Measurements from ENCODE around the gene ATXN7L3. TPM values are rescaled to one million over a fixed set of nuclear protein-coding genes. Genes with fewer than 3 reads are reported as not detected.

Gene ATXN7L3
- total RNA-seq (2013): 50.0 TPM
- polyA plus RNA-seq: 10 to 100 TPM in 1 of 3 donors, 1 to 10 TPM in 2; 8.5 to 60.9 (median 9.9) TPM
- 25.2 and 30.7 TPM in 2 replicates for polyA minus RNA-seq
- total RNA-seq: 38.0 to 115 (median 70.9) reads per million in 11 experiments

DNA sequence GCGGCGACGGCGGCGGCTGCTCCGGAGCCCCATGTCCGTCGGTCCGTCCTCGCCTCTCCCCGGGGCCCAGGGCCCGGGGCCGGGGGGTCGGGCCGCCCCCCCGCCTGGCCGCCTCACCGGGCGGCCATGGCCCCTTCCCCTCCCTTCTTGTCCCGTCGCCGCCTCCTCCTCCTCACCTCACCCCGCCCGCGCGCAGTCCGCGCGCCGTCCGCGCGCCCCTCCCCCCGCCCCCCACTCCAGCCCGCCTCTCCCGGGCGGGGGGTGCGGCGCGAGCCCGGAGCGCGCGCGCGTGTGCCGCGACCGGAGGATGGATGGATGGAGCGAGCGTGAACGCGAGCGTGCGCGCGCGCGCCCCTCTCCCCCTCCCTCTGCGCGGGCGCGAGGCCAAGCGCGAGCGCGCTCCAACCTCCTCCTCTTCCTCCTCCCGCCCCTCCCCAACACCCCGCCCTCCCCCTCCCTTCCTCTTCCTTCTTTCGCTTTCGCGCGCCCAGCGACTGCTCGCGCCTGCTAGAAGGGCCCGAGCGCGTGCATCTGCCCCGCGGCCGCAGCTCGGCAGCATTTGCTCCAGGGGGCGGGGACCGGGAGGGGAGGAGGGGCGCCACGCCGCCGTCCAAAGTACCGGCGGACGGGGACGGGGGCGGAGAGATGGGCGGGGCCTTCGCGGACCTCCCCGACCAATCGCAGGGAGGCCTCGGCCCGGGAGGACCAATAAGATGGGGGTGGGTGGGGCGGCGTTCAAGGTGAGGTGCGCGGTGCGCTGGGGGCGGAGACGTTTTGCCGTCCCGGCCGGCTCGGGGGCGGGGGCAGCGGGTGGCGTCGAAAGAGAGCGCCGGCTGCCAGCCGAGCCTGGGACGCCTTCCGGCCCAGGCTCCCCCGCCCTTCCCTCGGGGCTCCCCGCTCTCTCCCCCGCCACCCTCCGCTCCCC lies at the start of gene ATXN7L3:
ATXN7L3 (minus strand) TSS at position 332 of the 925 bp plus-strand sequence. CDS start 1,814 bp downstream, outside the sequence.
- H3K9ac ChIP-seq (ENCODE audit: insufficient read depth, low read length, poor library complexity, severe bottlenecking): peak within 1 kb of the TSS; percentile 85
- intact Hi-C loops (cut with micrococcal nuclease): loop anchor here in 1 of 2 donors (1.0 to 5.0 kb wide), 3 partner anchors 13 to 302 kb away; partner anchors contain the start of genes GPATCH8 and GRN
- Mint-ChIP-seq H3K4me3 (peak within 1 kb of the TSS; percentile 91 to 92), H3K27ac (peak within 1 kb of the TSS; percentile 92 to 98 (median 95)), H3K9me3 (no peaks in the 10 kb centered on the region), H3K4me1 (peaks cover 53% of the 10 kb centered on the region), H3K36me3 (peaks cover 27 to 30% of the 10 kb centered on the region in 2 donors), H3K27me3 (ENCODE audit: low read depth in 3 of 3) (peaks cover 0 to 2% (median 0%) of the 10 kb centered on the region in 3 donors)
- H3K36me3 ChIP-seq (replicated peaks in 1 of 2; ENCODE audit: control insufficient read depth in 1 of 2, insufficient read depth in 2 of 2, low read length in 2 of 2): peaks cover 24 to 30% of the 10 kb centered on the region in 2 donors
- peak within 1 kb of the TSS; percentile 98 for H3K4me2 ChIP-seq (replicated peaks; ENCODE audit: extremely low read depth, low read length, poor library complexity, severe bottlenecking)
- peak within 1 kb of the TSS; percentile 94 for H3K27ac ChIP-seq (ENCODE audit: low read depth in 1 of 2, low read length in 2 of 2)
- H4K20me1 ChIP-seq (ENCODE audit: insufficient read depth, low read length): peaks cover 27% of the 10 kb centered on the region
- under 1% methylated on average over 58 of the region's 126 CpGs for whole genome bisulfite sequencing (ENCODE audit: insufficient coverage)
- no peaks in the 10 kb centered on the region for H3K9me3 ChIP-seq (replicated peaks in 1 of 2; ENCODE audit: control insufficient read depth in 1 of 2, insufficient read depth in 1 of 2, low read length in 2 of 2)
- peaks cover 48 to 51% of the 10 kb centered on the region in 2 donors for H3K4me1 ChIP-seq (ENCODE audit: control insufficient read depth in 1 of 2, insufficient read depth in 2 of 2, low read length in 2 of 2)
- peak; percentile 94 to 98 (median 96) for DNase-seq
- peaks cover 39% of the 10 kb centered on the region for H3K79me2 ChIP-seq (ENCODE audit: insufficient read depth, low read length)
- TF ChIP-seq, protein P1, sequence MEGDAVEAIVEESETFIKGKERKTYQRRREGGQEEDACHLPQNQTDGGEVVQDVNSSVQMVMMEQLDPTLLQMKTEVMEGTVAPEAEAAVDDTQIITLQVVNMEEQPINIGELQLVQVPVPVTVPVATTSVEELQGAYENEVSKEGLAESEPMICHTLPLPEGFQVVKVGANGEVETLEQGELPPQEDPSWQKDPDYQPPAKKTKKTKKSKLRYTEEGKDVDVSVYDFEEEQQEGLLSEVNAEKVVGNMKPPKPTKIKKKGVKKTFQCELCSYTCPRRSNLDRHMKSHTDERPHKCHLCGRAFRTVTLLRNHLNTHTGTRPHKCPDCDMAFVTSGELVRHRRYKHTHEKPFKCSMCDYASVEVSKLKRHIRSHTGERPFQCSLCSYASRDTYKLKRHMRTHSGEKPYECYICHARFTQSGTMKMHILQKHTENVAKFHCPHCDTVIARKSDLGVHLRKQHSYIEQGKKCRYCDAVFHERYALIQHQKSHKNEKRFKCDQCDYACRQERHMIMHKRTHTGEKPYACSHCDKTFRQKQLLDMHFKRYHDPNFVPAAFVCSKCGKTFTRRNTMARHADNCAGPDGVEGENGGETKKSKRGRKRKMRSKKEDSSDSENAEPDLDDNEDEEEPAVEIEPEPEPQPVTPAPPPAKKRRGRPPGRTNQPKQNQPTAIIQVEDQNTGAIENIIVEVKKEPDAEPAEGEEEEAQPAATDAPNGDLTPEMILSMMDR (IDR thresholded peaks at IDR 0.05): no peak
- H3K27me3 ChIP-seq (ENCODE audit: control insufficient read depth in 2 of 2, insufficient read depth in 2 of 2, low read length in 2 of 2): no peaks in the 10 kb centered on the region
- peak within 1 kb of the TSS; percentile 94 to 97 (median 97) for H3K4me3 ChIP-seq (replicated peaks in 1 of 3; ENCODE audit: low read depth in 2 of 3, low read length in 3 of 3)
- H2AFZ ChIP-seq (ENCODE audit: insufficient read depth, low read depth, low read length, poor library complexity, severe bottlenecking): peak within 1 kb of the TSS; percentile 96

- Histone ChIP-seq H3K36me3 (replicated peaks in 1 of 2; ENCODE audit: control insufficient read depth in 1 of 2, insufficient read depth in 2 of 2, low read length in 2 of 2) (no peaks in the 10 kb centered on the region), H2AFZ (ENCODE audit: insufficient read depth, low read depth, low read length, poor library complexity, severe bottlenecking) (no peak overlapping the region), H4K20me1 (ENCODE audit: insufficient read depth, low read length) (no peaks in the 10 kb centered on the region), H3K4me2 (replicated peaks; ENCODE audit: extremely low read depth, low read length, poor library complexity, severe bottlenecking) (no peak overlapping the region), H3K4me3 (replicated peaks in 1 of 3; ENCODE audit: low read depth in 2 of 3, low read length in 3 of 3) (no peak overlapping the region), H3K9ac (ENCODE audit: insufficient read depth, low read length, poor library complexity, severe bottlenecking) (no peak overlapping the region), H3K79me2 (ENCODE audit: insufficient read depth, low read length) (no peaks in the 10 kb centered on the region), H3K9me3 (replicated peaks in 1 of 2; ENCODE audit: control insufficient read depth in 1 of 2, insufficient read depth in 1 of 2, low read length in 2 of 2) (no peaks in the 10 kb centered on the region), H3K27me3 (ENCODE audit: control insufficient read depth in 2 of 2, insufficient read depth in 2 of 2, low read length in 2 of 2) (no peaks in the 10 kb centered on the region), H3K4me1 (ENCODE audit: control insufficient read depth in 1 of 2, insufficient read depth in 2 of 2, low read length in 2 of 2) (peaks cover 13 to 18% of the 10 kb centered on the region in 2 donors), H3K27ac (ENCODE audit: low read depth in 1 of 2, low read length in 2 of 2) (no peak overlapping the region)
- intact Hi-C loops (cut with micrococcal nuclease): no loop called here
- no peaks in the 10 kb centered on the region for H3K36me3 Mint-ChIP-seq
- H3K9me3 Mint-ChIP-seq: peaks cover 0 to 4% (median 2%) of the 10 kb centered on the region in 7 donors
- TF ChIP-seq, protein P1 (IDR thresholded peaks at IDR 0.05): no peak
- H3K4me1 Mint-ChIP-seq: peaks cover 27% of the 10 kb centered on the region
- H3K27ac Mint-ChIP-seq: peak overlapping the region in 1 of 7 donors; percentile 76
- DNase-seq: no peak
- H3K4me3 Mint-ChIP-seq: no peak overlapping the region
- H3K27me3 Mint-ChIP-seq (ENCODE audit: low read depth in 3 of 3): peaks cover 3 to 9% (median 4%) of the 10 kb centered on the region in 3 donors
- 92% methylated on average over 6 of the region's 10 CpGs for WGBS (ENCODE audit: insufficient coverage)
These were observed 48.4 kb upstream of the ATXN7L3 start for GRCh38 chr17:44247876-44248736.
